GM19025 (cell line): ENCODE results near the gene RNF166.

ENCODE experiments used
- ATAC-seq: cut with Tn5 transposase; IDR thresholded peaks from one replicate; pipeline ENCODE4 v1.9.1; 2021; ENCODE audit warnings: mild to moderate bottlenecking, low read depth, moderate library complexity; ENCODE audit not compliant: unreplicated experiment

The RNF166 gene

GRCh38 chr16:88712362-88712979, 6.3 kb upstream of the RNF166 start:
- no peak for ATAC-seq

- ATAC-seq = no peak
These were observed 5.6 kb upstream of the RNF166 start for GRCh38 chr16:88711750-88712340.

- no peak for ATAC-seq
These were observed 4.3 kb upstream of the RNF166 start for GRCh38 chr16:88710556-88710955.

- ATAC-seq = no peak
These were observed 988 bp upstream of the RNF166 start for GRCh38 chr16:88706965-88707826.

GRCh38 chr16:88705801-88706228, 393 bp downstream of the RNF166 start:
- peak; percentile 9 for ATAC-seq

GRCh38 chr16:88705076-88705684, 1.0 kb downstream of the RNF166 start:
- ATAC-seq = no peak

- no peak for ATAC-seq
These were observed 2.5 kb downstream of the RNF166 start for GRCh38 chr16:88703486-88704309.

- no peak for ATAC-seq
These were observed 3.6 kb downstream of the RNF166 start for GRCh38 chr16:88702371-88703210.

GRCh38 chr16:88701581-88702370, 4.4 kb downstream of the RNF166 start:
- no peak for ATAC-seq

- peak; percentile 66 for ATAC-seq
These were observed 5.3 kb downstream of the RNF166 start for GRCh38 chr16:88700636-88701482.

GRCh38 chr16:88700322-88700635, 5.9 kb downstream of the RNF166 start:
- ATAC-seq = no peak

GRCh38 chr16:88699180-88699579, 7.0 kb downstream of the RNF166 start:
- no peak for ATAC-seq

- ATAC-seq = no peak
These were observed 7.6 kb downstream of the RNF166 start for GRCh38 chr16:88698646-88699045.

- no peak for ATAC-seq
These were observed 8.2 kb downstream of the RNF166 start for GRCh38 chr16:88697831-88698615.

- no peak for ATAC-seq
These were observed 8.9 kb downstream of the RNF166 start for GRCh38 chr16:88697116-88697830.

- ATAC-seq = no peak
These were observed 9.8 kb downstream of the RNF166 start for GRCh38 chr16:88696441-88696840.
